AG08396 (cell line): ENCODE results near the gene PRSS21.

ENCODE experiments used
- DNase-seq: peaks from one replicate; pipeline ENCODE4 v3.0.0; 2012; ENCODE audit warnings: low spot score, mixed read lengths

PRSS21 gene

GRCh38 chr16:2825906-2826305 is 8.9 kb downstream of the PRSS21 start:
- DNase-seq = no peak

GRCh38 chr16:2826591-2827373 is 9.7 kb downstream of the PRSS21 start:
- no peak for DNase-seq

DNA sequence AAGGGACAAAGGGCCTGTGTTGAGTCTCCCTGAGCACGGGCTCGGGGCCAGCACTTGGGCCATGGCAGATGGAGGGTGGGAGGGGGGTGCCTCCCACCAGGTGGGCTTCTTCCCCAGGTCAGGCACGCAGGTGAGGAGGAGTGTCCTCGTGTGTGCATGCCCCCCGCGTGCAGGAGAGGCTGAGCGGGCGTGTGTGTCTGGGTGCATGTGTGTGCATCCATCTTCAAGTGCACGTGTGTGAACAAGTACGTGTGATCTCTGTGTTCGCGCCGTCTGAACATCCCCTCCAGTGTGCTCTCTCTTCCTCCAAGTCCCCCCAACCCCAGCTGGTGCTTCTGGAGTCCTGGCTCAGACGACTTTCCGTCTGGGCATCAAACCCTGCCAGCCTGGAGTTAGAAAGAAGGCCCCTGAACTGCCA is 10.3 kb downstream of the PRSS21 start:
- no peak for DNase-seq

DNA sequence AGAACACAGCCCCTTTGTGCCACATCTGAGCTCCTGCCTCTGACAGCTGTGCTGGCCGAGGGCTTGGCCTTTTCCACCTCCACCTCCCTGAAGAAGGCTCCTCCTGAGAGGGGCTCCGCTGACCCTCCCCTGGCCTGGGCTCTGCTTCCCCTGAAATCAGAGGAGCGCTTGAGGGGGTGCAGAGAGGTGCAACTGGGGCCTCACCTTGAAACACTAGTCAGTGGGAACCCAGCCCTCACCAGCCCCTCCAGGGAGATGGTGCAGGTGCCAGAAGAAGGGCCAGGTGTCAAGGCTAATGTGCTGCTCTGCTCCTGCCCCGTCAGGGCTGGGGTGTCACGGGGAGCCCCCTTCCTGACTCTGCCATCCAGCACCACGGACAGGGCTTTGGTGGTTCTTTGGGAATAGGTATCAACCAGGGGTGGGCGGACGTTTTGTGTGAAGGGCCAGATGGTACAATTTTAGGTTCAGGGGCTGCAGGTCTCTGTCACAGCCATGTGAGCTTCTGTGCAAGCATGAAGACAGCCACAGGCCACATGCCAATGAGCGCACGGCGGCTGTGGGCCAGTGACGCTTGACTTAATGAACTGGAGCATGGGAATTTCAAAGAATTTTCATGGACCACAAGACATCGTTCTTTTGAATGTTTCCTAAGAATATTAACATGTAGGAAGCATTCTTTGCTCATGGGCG is 10.9 kb downstream of the PRSS21 start:
- no peak for DNase-seq

DNA sequence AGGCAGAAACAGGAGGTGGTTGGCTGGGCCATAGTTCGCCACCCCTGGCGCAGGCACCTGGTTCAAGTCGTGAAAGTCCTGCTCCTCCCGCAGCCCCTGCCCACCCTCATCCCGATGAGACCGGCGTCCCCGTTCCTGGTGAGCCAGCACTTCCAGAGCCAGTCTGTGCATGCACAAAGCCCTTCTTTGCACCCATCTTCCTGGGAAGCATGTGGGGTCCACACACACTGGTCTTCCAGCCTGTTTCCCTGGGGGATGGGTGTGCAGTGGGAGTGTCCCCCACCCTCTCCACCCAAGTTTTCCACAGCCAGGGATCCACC is 11.4 kb downstream of the PRSS21 start:
- no peak for DNase-seq

DNA sequence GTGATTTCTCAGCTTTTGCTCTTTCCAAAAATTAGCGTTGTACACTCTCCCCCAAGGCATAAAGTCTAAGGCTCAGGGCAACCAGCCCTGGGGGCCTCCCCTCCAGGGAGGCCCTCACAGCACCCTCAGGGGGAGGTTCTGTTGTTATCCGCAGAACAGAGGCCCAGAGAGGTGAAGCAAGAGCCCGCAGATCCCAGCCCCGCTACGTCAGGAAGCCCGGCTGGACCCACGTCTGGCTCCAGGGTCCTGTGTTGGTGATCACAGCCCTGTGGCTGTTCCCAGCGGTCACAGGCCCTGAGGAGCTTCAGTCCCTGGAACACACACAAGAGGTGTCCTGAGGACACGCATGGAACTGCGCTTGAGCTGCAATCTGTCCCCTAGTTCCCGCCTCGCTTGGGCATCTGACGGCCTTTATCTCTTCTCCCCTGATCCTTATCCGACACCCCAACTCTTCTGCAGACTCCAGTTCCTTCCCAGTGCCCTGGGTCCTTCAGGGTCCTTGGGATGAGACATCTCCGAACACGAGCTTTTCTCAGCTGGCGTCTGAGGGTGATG is 11.9 kb downstream of the PRSS21 start:
- DNase-seq = no peak

DNA sequence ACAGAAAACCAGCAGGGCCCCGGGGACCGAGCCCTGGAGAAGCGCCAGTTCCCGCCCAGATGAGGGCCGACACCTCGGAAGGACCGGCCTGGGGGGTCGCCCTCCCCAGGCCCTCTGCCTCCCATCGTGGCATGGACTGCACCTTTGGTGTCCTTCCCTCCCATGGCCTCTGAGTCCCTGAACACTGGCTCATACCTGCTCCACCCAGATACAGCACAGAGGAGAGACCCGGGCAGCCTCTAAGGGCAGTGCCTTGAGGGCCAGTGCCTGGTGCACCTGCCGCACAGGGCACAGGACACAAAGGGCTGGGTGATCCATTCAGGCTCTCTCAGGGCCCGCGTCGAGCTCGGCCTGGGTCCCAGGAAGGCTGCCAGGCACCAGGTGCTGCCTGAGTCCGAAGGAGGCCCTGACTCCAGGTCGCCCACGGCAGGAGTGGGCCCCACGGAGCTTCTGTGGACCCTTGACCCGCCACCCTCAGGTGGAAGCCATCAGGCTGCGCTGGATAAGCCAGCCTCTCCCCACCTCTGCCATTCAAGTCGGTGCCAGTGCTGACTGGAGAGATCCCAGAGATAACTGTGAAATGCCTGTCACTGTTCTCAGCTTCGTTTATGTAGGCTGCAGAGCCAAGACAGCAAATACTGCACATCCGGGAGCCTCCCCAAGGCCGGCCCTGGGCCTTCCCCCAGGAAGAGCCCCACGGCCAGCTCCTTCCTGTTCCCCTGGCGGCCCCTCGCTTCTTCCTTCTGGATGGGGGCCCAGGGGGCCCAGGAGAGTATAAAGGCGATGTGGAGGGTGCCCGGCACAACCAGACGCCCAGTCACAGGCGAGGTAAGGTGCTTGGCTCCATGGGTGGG is 12.7 kb downstream of the PRSS21 start, which contains the start of gene ZG16B:
TSS of gene ZG16B (plus strand) at position 803 of the 854 bp plus-strand sequence. CDS start 139 bp downstream, outside the sequence.
- no peak for DNase-seq

DNA sequence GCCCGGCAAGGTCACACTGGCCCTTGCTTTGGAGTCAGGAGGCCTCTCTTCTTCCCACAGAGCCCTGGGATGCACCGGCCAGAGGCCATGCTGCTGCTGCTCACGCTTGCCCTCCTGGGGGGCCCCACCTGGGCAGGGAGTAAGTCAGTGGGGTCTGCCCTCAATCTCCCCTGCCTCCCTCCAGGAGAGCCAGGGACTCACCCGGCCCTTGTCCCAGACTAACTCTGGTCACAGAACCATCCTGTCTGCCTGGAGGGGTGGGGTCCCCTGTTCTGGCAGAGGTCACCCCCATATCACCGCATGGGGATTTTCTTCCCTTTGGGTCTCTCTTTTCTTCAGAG is 13.3 kb downstream of the PRSS21 start:
- no peak for DNase-seq

DNA sequence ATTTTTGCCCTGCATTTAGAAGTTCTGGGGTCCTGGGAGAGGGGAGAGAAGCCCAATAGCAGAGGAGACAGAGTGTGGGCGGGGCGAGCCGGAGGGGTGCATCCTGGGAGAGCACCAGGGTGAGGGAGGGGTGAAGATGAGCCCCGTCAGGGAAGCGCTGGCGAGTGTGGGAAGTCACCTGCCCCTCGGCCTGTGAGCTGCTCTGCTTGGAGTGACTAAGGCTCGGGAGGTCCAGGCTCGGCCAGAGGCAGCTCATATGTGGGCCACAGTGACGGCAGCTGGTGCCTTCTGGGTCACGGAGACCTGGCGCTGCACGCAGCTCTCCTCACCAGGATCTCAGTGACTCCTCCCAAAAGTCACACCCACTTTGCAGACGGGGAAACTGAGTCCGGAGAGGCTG is 14.2 kb downstream of the PRSS21 start:
- no peak for DNase-seq

DNA sequence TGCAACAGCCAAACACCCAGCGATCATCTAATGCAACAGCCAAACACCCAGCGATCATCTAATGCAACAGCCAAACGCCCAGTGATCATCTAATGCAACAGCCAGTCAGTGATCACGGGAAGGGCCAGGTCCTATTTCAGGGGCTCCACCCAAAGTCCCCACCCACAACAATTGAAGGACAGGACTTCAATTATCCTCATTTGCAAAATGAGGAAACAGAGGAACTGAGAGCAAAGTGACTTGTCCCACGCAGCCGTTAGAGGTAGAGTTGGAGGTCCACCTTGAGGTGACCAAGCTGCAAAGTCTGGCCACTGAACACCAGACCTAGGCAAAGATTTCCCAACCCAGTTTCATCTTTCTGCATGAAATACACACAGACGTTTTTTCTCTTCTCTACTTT is 16.7 kb downstream of the PRSS21 start:
- no peak for DNase-seq

DNA sequence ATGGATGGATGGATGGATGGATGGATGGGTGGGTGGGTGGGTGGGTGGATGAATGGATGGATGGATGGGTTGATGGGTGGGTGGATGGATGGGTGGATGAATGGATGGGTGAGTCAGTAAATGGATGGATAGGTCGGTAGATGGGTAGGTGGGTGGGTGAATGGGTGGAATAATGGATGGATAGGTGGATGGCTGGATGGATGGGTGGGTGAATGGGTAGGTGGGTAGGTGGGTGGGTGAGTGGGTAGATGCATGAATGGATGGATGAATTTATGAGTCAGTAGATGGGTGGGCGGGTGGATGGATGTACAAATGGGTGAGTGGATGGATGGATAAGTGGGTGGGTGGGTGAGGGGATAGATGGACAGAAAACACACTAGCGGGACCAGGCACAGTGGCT is 17.9 kb downstream of the PRSS21 start:
- DNase-seq = no peak

- DNase-seq = peak; percentile 92
Observed at GRCh38 chr16:2835638-2836493, 18.8 kb downstream of the PRSS21 start.

DNA sequence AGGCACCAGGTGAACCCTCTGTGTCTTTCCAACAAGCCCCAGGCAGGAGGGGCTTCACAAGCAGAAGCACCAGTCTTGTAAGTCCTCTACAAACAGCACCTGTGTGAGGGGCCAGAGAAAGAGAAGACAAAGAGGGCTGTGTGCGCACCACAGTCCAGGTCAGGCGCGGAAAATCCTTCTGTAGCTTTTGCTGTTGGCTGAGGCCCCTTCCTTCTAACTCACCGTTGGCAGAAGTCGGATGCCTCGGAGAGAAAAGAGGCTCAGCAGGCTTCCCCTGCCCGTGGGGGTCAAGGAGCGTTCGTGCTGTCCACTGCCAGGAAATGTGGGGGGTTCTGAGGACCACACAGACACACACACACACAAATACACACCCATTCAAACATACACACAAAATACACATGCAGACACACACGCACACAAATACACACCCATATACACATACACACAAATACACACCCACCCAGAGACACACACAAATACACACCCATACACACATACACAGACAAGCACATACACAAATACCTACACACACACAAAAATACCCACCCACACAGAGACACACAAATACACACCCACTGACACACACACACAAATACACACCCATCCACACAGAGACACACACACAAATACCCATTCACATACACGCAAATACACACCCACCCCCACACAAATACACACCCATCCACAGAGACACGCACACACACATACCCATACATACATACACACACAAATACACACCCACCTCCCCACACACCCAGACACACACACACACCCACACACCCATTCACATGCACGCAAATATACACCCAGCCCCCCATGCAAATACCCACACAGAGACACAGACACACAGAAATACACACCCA is 19.8 kb downstream of the PRSS21 start:
- no peak for DNase-seq

DNA sequence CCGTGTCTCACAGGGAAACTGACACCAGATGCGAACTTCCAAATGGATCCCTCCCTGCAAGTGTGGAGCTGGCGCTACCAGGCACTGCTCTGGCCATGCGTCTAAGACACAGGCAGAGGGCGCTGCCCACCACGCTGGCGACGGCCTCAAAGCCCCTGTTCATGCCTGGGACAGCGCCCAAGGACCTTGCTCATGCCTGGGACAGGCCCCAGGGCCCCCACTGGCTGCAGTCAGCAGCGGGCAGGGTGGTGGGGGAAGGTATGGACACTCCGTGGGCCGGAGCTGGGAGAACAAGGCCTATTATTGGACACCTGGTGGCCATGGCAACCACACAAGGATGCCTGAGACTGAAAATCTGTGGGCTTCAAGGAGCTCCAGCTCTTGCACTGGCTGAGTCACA is 21.9 kb downstream of the PRSS21 start:
- peak; percentile 91 for DNase-seq

GRCh38 chr16:2839650-2840450 is 22.8 kb downstream of the PRSS21 start:
- no peak for DNase-seq

GRCh38 chr16:2840914-2841313 is 23.9 kb downstream of the PRSS21 start:
- no peak for DNase-seq

DNA sequence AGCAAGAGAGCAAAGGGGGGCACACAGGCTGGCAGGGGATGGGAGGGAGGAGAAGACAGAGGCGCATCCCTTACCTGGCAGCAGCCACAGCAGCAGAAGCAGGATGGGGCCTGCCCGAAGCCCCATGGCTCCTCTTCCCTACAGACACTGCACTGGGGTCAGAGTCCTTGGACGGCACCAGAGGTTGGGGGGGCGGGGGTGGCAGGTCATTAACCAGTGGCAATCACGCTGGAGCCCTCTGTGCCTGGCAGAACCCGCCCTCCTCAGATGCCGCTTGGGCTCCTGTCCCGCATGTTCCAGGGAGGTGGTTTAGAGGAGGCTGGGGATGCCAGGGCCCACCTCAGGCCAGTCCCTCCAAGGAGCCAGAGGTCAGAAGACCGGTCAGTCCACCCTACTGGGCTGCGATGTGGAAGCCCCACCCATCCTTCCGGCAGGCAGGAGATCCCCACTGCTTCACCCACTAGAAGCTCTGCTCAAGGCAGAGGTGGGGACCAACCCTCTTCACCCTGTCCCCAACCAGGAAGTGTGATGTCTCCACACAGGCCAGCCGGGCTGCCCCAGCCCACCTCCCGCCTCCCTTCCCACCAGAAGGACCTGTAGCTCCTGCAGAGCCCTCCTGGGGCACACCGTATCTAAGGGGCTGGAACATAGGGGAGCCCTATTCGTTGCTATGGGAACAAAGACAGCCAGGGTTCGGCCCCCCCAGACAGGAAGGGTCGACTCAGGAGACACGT is 24.7 kb downstream of the PRSS21 start:
- no peak for DNase-seq

GRCh38 chr16:2842340-2843000 is 25.4 kb downstream of the PRSS21 start:
- DNase-seq = peak; percentile 55

GRCh38 chr16:2843526-2843925 is 26.5 kb downstream of the PRSS21 start:
- DNase-seq = no peak
